ENCODE data around the gene FHIT. TPM values are rescaled to one million over a fixed set of nuclear protein-coding genes. Genes with fewer than 3 reads are reported as not detected.

FHIT gene
- total and polyA plus RNA-seq, 2 donors from 2014 or later = 20.2 to 61.2 TPM

GRCh38 chr3:59727902-59728586 lies 1523.2 kb downstream of the FHIT start:
- Histone ChIP-seq H3K27me3 (ENCODE audit: control insufficient read depth, insufficient read depth, low read length) (no peaks in the 10 kb centered on the region), H3K36me3 (ENCODE audit: control insufficient read depth in 2 of 3, insufficient read depth in 3 of 3, low read length in 3 of 3) (no peaks in the 10 kb centered on the region), H3K4me3 (ENCODE audit: low read length in 3 of 3) (no peak overlapping the region), H3K27ac (ENCODE audit: low read depth in 2 of 2, low read length in 2 of 2) (no peak overlapping the region), H3K9ac (ENCODE audit: low read length in 3 of 3) (no peak overlapping the region), H3K9me3 (ENCODE audit: control insufficient read depth in 2 of 3, insufficient read depth in 1 of 3, low read length in 3 of 3) (no peaks in the 10 kb centered on the region), H3K4me1 (ENCODE audit: control insufficient read depth in 2 of 3, insufficient read depth in 2 of 3, low read depth in 1 of 3, low read length in 3 of 3) (no peaks in the 10 kb centered on the region)
- intact Hi-C loops (cut with DNase I) = no loop called here
- TF ChIP-seq, protein P1, sequence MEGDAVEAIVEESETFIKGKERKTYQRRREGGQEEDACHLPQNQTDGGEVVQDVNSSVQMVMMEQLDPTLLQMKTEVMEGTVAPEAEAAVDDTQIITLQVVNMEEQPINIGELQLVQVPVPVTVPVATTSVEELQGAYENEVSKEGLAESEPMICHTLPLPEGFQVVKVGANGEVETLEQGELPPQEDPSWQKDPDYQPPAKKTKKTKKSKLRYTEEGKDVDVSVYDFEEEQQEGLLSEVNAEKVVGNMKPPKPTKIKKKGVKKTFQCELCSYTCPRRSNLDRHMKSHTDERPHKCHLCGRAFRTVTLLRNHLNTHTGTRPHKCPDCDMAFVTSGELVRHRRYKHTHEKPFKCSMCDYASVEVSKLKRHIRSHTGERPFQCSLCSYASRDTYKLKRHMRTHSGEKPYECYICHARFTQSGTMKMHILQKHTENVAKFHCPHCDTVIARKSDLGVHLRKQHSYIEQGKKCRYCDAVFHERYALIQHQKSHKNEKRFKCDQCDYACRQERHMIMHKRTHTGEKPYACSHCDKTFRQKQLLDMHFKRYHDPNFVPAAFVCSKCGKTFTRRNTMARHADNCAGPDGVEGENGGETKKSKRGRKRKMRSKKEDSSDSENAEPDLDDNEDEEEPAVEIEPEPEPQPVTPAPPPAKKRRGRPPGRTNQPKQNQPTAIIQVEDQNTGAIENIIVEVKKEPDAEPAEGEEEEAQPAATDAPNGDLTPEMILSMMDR (IDR thresholded peaks at IDR 0.05; ENCODE audit: borderline replicate concordance, extremely low read depth, insufficient read depth) = no peak
- DNase-seq (peak in 1 of 5 donors; percentile 40), FAIRE-seq (no peak)

GRCh38 chr3:59726279-59726678 lies 1525.0 kb downstream of the FHIT start:
- TF ChIP-seq, protein P1 (IDR thresholded peaks at IDR 0.05; ENCODE audit: borderline replicate concordance, extremely low read depth, insufficient read depth) = no peak
- no peaks in the 10 kb centered on the region for H3K36me3 ChIP-seq (ENCODE audit: control insufficient read depth in 2 of 3, insufficient read depth in 3 of 3, low read length in 3 of 3)
- no peak for FAIRE-seq
- H3K9ac ChIP-seq (ENCODE audit: low read length in 3 of 3) = no peak overlapping the region
- intact Hi-C loops (cut with DNase I) = no loop called here
- H3K4me1 ChIP-seq (ENCODE audit: control insufficient read depth in 2 of 3, insufficient read depth in 2 of 3, low read depth in 1 of 3, low read length in 3 of 3) = no peaks in the 10 kb centered on the region
- no peaks in the 10 kb centered on the region for H3K27me3 ChIP-seq (ENCODE audit: control insufficient read depth, insufficient read depth, low read length)
- no peak for DNase-seq
- no peak overlapping the region for H3K4me3 ChIP-seq (ENCODE audit: low read length in 3 of 3)
- H3K27ac ChIP-seq (ENCODE audit: low read depth in 2 of 2, low read length in 2 of 2) = no peak overlapping the region
- no peaks in the 10 kb centered on the region for H3K9me3 ChIP-seq (ENCODE audit: control insufficient read depth in 2 of 3, insufficient read depth in 1 of 3, low read length in 3 of 3)

GRCh38 chr3:59717679-59718205 lies 1533.5 kb downstream of the FHIT start:
- DNase-seq (no peak), FAIRE-seq (no peak)
- H3K4me3 ChIP-seq (ENCODE audit: low read length in 3 of 3) = no peak overlapping the region
- no peak overlapping the region for H3K9ac ChIP-seq (ENCODE audit: low read length in 3 of 3)
- no peak overlapping the region for H3K27ac ChIP-seq (ENCODE audit: low read depth in 2 of 2, low read length in 2 of 2)
- TF ChIP-seq, protein P1 (IDR thresholded peaks at IDR 0.05; ENCODE audit: borderline replicate concordance, extremely low read depth, insufficient read depth) = no peak
- no peaks in the 10 kb centered on the region for H3K4me1 ChIP-seq (ENCODE audit: control insufficient read depth in 2 of 3, insufficient read depth in 2 of 3, low read depth in 1 of 3, low read length in 3 of 3)
- H3K9me3 ChIP-seq (ENCODE audit: control insufficient read depth in 2 of 3, insufficient read depth in 1 of 3, low read length in 3 of 3) = peaks cover 0 to 10% (median 0%) of the 10 kb centered on the region in 3 donors
- intact Hi-C loops (cut with DNase I) = no loop called here
- no peaks in the 10 kb centered on the region for H3K36me3 ChIP-seq (ENCODE audit: control insufficient read depth in 2 of 3, insufficient read depth in 3 of 3, low read length in 3 of 3)
- no peaks in the 10 kb centered on the region for H3K27me3 ChIP-seq (ENCODE audit: control insufficient read depth, insufficient read depth, low read length)

Measured in kidney (tissue), 14 donors.